ENCODE results near the gene KLHDC2.
"Not testable (repeated sequence)": the region's sequence is repeated elsewhere in the genome, so short reads cannot be mapped to it uniquely, and the experiment has no call there.

KLHDC2 gene

GRCh38 chr14:49769581-49770211 is 1.7 kb downstream of the KLHDC2 start:
- DNase-seq (ENCODE audit: extremely low read depth, low read depth) = no peak
- TF ChIP-seq CTCF (IDR thresholded peaks at IDR 0.05; ENCODE audit: low read depth, low read length) = no peak

- TF ChIP-seq CTCF (IDR thresholded peaks at IDR 0.05; ENCODE audit: low read depth, low read length) = no peak
- peak; percentile 49 for DNase-seq (ENCODE audit: extremely low read depth, low read depth)
Measured at GRCh38 chr14:49770212-49770817, 2.4 kb downstream of the KLHDC2 start.

- DNase-seq (ENCODE audit: extremely low read depth, low read depth) = not testable (repeated sequence)
Measured at GRCh38 chr14:49771691-49772090, 3.7 kb downstream of the KLHDC2 start.

- DNase-seq (ENCODE audit: extremely low read depth, low read depth) = no peak
- TF ChIP-seq CTCF (IDR thresholded peaks at IDR 0.05; ENCODE audit: low read depth, low read length) = no peak
Measured at GRCh38 chr14:49774106-49774505, 6.2 kb downstream of the KLHDC2 start.

- no peak for DNase-seq (ENCODE audit: extremely low read depth, low read depth)
- TF ChIP-seq CTCF (IDR thresholded peaks at IDR 0.05; ENCODE audit: low read depth, low read length) = no peak
Measured at GRCh38 chr14:49778421-49778820, 10.5 kb downstream of the KLHDC2 start.

GRCh38 chr14:49781040-49781439 is 13.1 kb downstream of the KLHDC2 start:
- DNase-seq (ENCODE audit: extremely low read depth, low read depth) = not testable (repeated sequence)

- DNase-seq (ENCODE audit: extremely low read depth, low read depth) = no peak
- no peak for TF ChIP-seq CTCF (IDR thresholded peaks at IDR 0.05; ENCODE audit: low read depth, low read length)
Measured at GRCh38 chr14:49783394-49784014, 15.6 kb downstream of the KLHDC2 start.

- DNase-seq (ENCODE audit: extremely low read depth, low read depth) = no peak
- no peak for TF ChIP-seq CTCF (IDR thresholded peaks at IDR 0.05; ENCODE audit: low read depth, low read length)
Measured at GRCh38 chr14:49786315-49786714, 18.4 kb downstream of the KLHDC2 start.

Measured in AG09319 (cell line).